Endothelial cell (in vitro differentiated cells): ENCODE measurements around the gene ABLIM2. TPM values are rescaled to one million over a fixed set of nuclear protein-coding genes. Genes with fewer than 3 reads are reported as not detected.

Experiments used
- DNase-seq: peaks from one replicate; pipeline ENCODE4 v3.0.0; 2021; ENCODE audit warnings: low spot score
- H3K27ac Mint-ChIP-seq: one replicate; pipeline ENCODE4 v1.8.0; 2021; ENCODE audit warnings: mixed read lengths, inconsistent platforms; ENCODE audit not compliant: unreplicated experiment
- H3K27me3 Mint-ChIP-seq: one replicate; pipeline ENCODE4 v1.8.0; 2021; ENCODE audit warnings: mild to moderate bottlenecking, moderate library complexity, mixed read lengths, inconsistent platforms; ENCODE audit not compliant: unreplicated experiment
- H3K36me3 Mint-ChIP-seq: one replicate; pipeline ENCODE4 v1.8.0; 2021; ENCODE audit warnings: mild to moderate bottlenecking, low read depth, mixed read lengths, inconsistent platforms; ENCODE audit not compliant: unreplicated experiment
- H3K4me1 Mint-ChIP-seq: one replicate; pipeline ENCODE4 v1.8.0; 2021; ENCODE audit warnings: mild to moderate bottlenecking, mixed read lengths, inconsistent platforms; ENCODE audit not compliant: unreplicated experiment
- H3K4me3 Mint-ChIP-seq: one replicate; pipeline ENCODE4 v1.8.0; 2021; ENCODE audit warnings: mild to moderate bottlenecking, mixed read lengths, inconsistent platforms; ENCODE audit not compliant: unreplicated experiment
- H3K9me3 Mint-ChIP-seq: one replicate; pipeline ENCODE4 v1.8.0; 2021; ENCODE audit warnings: mixed read lengths, inconsistent platforms; ENCODE audit not compliant: unreplicated experiment
- CTCF ChIP-seq: fragments of 200-600 bp; sonication (generic); IDR thresholded peaks from one replicate; pipeline ENCODE4 v1.5.0; 2021; ENCODE audit warnings: antibody characterized with exemption; ENCODE audit not compliant: unreplicated experiment
- total RNA-seq: library from RNA; stranded (reverse); fragmentation: NEBNext Ultra II Directional; extraction: Animal tissue kit (Norgen Biotek cat#: 25700); gene quantifications from one replicate; pipeline ENCODE4 v1.2.1, GENCODE V29; 2021; ENCODE audit not compliant: unreplicated experiment

The ABLIM2 gene
- total RNA-seq, 1 donor from 2014 or later = 0.74 TPM

- no peak for DNase-seq
- Mint-ChIP-seq H3K27me3 (peaks cover 3% of the 10 kb centered on the region), H3K9me3 (no peaks in the 10 kb centered on the region), H3K27ac (no peak overlapping the region), H3K4me3 (no peak overlapping the region), H3K36me3 (peaks cover 4% of the 10 kb centered on the region), H3K4me1 (peaks cover 21% of the 10 kb centered on the region)
- TF ChIP-seq CTCF = no peak
Measured at GRCh38 chr4:7964890-7965662, 193.5 kb downstream of the ABLIM2 start.

- Mint-ChIP-seq H3K4me3 (no peak overlapping the region), H3K27ac (no peak overlapping the region), H3K36me3 (no peaks in the 10 kb centered on the region), H3K27me3 (peaks cover 2% of the 10 kb centered on the region), H3K9me3 (no peaks in the 10 kb centered on the region), H3K4me1 (peaks cover 15% of the 10 kb centered on the region)
- TF ChIP-seq CTCF = no peak
- DNase-seq = no peak
Measured at GRCh38 chr4:7964459-7964858, 194.2 kb downstream of the ABLIM2 start.

- Mint-ChIP-seq H3K27ac (no peak overlapping the region), H3K4me3 (no peak overlapping the region)
- DNase-seq = no peak
Measured at GRCh38 chr4:7963691-7964090, 194.9 kb downstream of the ABLIM2 start.

GRCh38 chr4:7962609-7963508, 195.8 kb downstream of the ABLIM2 start:
- H3K4me3 Mint-ChIP-seq = no peak overlapping the region
- no peak for TF ChIP-seq CTCF
- no peak for DNase-seq
- H3K27me3 Mint-ChIP-seq = peaks cover 4% of the 10 kb centered on the region
- H3K36me3 Mint-ChIP-seq = no peaks in the 10 kb centered on the region
- peaks cover 3% of the 10 kb centered on the region for H3K4me1 Mint-ChIP-seq
- no peaks in the 10 kb centered on the region for H3K9me3 Mint-ChIP-seq
- H3K27ac Mint-ChIP-seq = no peak overlapping the region

More at GRCh38 chr4:7963691-7964090, 194.9 kb downstream of the ABLIM2 start:
- Mint-ChIP-seq H3K9me3 (no peaks in the 10 kb centered on the region), H3K4me1 (peaks cover 10% of the 10 kb centered on the region), H3K27me3 (peaks cover 4% of the 10 kb centered on the region), H3K36me3 (no peaks in the 10 kb centered on the region)
- TF ChIP-seq CTCF = no peak
